ENCODE measurements around the gene TRIM49D2. TPM values are rescaled to one million over a fixed set of nuclear protein-coding genes. Genes with fewer than 3 reads are reported as not detected.
A peak's percentile ranks its signal among the peaks of the same experiment; 100 is the strongest.
"Not testable (repeated sequence)": the region's sequence is repeated elsewhere in the genome, so short reads cannot be mapped to it uniquely, and the experiment has no call there.

TRIM49D2 gene, protein sequence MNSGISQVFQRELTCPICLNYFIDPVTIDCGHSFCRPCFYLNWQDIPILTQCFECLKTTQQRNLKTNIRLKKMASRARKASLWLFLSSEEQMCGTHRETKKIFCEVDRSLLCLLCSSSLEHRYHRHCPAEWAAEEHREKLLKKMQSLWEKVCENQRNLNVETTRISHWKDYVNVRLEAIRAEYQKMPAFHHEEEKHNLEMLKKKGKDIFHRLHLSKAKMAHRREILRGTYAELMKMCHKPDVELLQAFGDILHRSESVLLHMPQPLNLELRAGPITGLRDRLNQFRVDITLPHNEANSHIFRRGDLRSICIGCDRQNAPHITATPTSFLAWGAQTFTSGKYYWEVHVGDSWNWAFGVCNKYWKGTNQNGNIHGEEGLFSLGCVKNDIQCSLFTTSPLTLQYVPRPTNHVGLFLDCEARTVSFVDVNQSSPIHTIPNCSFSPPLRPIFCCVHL
- total RNA-seq (2014; rRNA removed; shearing (Covaris generic)), result 1.6 and 2.3 TPM in 2 replicates

DNA sequence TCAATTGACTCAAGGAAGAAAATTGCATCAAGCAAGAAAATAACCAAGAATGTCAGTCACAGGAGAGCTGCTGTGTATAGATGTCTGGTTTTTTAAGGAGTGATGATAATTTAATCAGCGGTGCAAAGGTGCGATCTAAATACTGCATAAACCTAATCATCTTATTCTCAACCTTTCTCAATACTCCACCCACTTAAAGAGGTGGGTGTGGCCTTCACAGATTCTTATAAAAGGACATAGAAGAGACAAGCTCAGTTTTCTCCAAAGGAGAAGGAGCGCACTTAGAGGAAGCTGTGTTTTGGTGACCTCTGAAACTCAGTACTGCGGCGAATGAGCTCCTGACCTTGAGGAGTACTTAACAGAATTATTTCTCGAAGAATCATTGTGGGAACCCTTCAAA is at the start of gene TRIM49D2:
Gene TRIM49D2 (plus strand): TSS at position 301 of the 400 bp plus-strand sequence. CDS start 2,698 bp downstream, outside the sequence.
- DNase-seq (ENCODE audit: low spot score); in situ Hi-C loops (cut with HindIII; ENCODE audit: low sequenced_read_pairs): not testable (repeated sequence)

DNA sequence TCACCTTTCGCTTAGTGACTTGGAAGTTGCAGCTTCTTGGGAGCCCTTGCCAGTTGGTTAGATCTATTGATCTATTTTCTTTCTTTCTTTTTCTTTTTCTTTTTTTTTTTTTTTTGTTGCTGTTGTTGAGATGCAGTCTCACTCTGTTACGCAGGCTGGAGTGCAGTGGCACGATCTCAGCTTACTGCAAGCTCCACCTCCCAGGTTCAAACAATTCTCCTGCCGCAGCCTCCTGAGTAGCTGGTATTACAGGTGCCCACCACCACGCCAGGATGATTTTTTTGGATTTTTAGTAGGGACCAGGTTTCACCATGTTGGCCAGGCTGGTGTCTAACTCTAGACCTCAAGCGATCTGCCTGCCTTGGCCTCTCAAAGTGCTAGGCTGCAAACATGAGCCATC is 46.4 kb upstream of the TRIM49D2 start:
- in situ Hi-C loops (cut with HindIII; ENCODE audit: low sequenced_read_pairs); DNase-seq (ENCODE audit: low spot score): not testable (repeated sequence)

DNA sequence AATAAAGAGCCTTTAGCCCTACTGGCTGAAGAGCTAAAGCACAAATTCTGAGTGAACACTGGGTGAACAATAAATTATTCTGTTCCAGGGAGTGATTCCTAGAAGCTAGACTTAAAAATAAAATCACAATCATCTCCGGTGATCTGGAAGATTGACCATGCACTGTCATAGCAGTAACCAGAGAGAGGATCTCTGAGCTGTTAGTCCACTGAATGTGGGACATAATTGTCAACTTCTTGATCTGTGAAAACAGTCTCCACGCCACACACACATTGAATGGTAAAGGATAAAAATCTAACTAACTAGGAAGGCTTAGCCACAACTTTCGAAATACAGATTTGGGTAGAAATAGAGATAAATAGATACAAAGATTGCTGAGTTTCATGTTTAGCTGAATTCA is 30.6 kb upstream of the TRIM49D2 start:
- DNase-seq (ENCODE audit: low spot score); in situ Hi-C loops (cut with HindIII; ENCODE audit: low sequenced_read_pairs): not testable (repeated sequence)

DNA sequence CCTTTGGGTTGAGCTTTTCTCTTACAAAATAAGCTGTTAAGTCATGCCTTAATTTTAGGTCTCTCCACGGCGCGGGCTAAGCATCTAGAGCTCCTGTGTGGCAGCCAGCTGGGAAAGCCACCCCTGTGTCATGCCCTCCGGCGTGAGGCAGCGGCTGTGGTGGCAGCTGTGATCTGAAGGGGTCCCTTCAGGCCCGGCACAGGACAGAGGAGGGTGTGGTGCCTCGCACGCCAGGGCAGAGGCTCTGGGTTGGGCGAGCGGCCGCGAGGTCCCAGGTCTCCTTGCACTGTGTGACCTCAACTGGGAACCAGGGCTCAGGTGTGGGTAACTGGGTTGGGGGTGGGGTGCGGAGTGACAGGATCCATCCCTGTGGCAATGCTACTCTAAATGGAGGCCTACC is 23.1 kb upstream of the TRIM49D2 start:
- DNase-seq (ENCODE audit: low spot score); in situ Hi-C loops (cut with HindIII; ENCODE audit: low sequenced_read_pairs): not testable (repeated sequence)

DNA sequence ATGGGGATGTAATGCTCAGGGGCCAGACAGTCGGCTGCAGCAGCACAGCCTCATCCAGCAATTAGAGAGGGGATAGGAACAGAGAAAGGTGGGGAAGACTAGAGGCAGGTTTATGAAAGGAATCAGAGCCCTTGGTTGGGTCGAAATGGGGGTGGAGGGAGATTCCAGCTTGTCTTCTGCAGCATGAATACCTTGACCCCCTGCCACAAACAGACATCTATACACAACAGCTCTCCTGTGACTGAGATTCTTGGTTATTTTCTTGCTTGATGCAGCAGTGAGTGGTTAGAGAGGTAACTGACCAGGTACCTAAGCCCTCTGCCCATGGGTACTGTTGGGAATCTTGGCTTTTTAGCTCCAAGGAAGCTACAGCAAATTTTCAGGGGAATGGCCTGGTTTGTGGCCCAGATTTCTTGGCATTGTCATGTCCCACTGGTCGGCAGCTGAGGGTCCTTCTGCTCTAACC is 1.6 kb upstream of the TRIM49D2 start, which contains the start of gene TRIM49D1:
Gene TRIM49D1 (minus strand): TSS at position 51 of the 466 bp plus-strand sequence. CDS start 4,535 bp downstream, outside the sequence.
- peak; percentile 0 for DNase-seq (ENCODE audit: low spot score)
- in situ Hi-C loops (cut with HindIII; ENCODE audit: low sequenced_read_pairs), result no loop called here

DNA sequence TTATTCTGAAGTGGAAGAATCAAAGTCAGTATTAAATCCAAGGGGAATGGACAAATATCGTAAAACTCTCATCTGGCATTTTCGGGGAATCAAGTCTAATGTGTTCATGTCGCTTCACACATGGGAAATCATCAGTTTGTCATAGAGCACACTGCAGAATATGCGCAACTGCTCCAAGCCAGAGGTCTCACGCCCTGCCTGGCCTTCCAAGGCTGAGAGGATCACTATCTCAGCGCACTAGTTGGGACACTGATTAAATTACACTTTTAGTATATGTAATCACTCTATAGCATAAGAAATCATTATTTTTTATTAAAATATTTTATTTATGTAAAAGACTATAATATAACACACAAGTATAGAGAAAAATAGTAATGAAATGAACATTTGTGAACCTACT is 37.0 kb downstream of the TRIM49D2 start:
- DNase-seq (ENCODE audit: low spot score); in situ Hi-C loops (cut with HindIII; ENCODE audit: low sequenced_read_pairs): not testable (repeated sequence)

DNA sequence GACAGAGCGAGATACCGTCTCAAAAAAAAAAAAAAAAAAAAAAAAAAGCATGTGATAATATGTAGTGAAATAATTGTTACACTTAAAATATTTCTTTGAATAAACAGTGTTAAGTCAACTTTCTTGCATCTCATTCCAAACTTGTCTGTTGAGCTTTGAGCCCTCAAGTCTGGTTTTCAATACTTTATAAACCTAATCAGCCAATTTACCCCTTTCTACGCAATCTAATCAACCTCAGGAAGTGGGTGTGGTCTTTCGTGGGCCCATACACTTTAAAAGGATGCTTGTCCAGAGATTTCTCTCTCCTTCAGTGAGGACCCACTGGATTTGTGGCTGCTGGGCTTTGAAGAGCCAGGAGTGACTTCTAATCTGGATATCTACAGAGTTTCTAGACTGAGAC is 41.9 kb downstream of the TRIM49D2 start, which contains the start of gene TRIM64:
Gene TRIM64 (plus strand): TSS at position 301 of the 400 bp plus-strand sequence. CDS start 2,467 bp downstream, outside the sequence.
- in situ Hi-C loops (cut with HindIII; ENCODE audit: low sequenced_read_pairs); DNase-seq (ENCODE audit: low spot score): not testable (repeated sequence)

Other genes starting within 250 kb of the TRIM49D2 start
- gene TRIM77, start 213.8 kb upstream of the TRIM49D2 start, total RNA-seq (2014; rRNA removed; shearing (Covaris generic)), result not detected in 2 replicates
- gene TRIM49, start 115.5 kb upstream of the TRIM49D2 start, total RNA-seq (2014; rRNA removed; shearing (Covaris generic)), result 1.4 and 2.0 TPM in 2 replicates
- gene TRIM64B, start 45.6 kb upstream of the TRIM49D2 start, total RNA-seq (2014; rRNA removed; shearing (Covaris generic)), result 1.6 and 3.4 TPM in 2 replicates
- gene TRIM49D1, start 1.8 kb upstream of the TRIM49D2 start, total RNA-seq (2014; rRNA removed; shearing (Covaris generic)), result 0.71 TPM in 1 of 2 replicates, not detected in the other
- 0.55 TPM in 1 of 2 replicates, not detected in the other for gene TRIM64, start 42.0 kb downstream of the TRIM49D2 start, total RNA-seq (2014; rRNA removed; shearing (Covaris generic))
- 0.20 and 2.2 TPM in 2 replicates for gene TRIM49C, start 107.0 kb downstream of the TRIM49D2 start, total RNA-seq (2014; rRNA removed; shearing (Covaris generic))
- not detected in 2 replicates for gene UBTFL1, start 161.9 kb downstream of the TRIM49D2 start, total RNA-seq (2014; rRNA removed; shearing (Covaris generic))
- not detected in 2 replicates for gene NAALAD2, start 210.6 kb downstream of the TRIM49D2 start, total RNA-seq (2014; rRNA removed; shearing (Covaris generic))